Spleen (tissue), 11 donors: ENCODE measurements around the gene BARHL1. TPM values are rescaled to one million over a fixed set of nuclear protein-coding genes. Genes with fewer than 3 reads are reported as not detected.

Experiments used
- DNase-seq: peaks from one replicate; pipeline ENCODE4 v3.0.0-alpha.2; 2020
- H3K27ac ChIP-seq, 8 donors: fragments of 200-600 bp; sonication (generic) in 7 of 8; 1 replicate in 4 of 8; 2 replicates in 4 of 8; pipeline versions ENCODE4 v1.5.0 to v1.8.0; 2016 to 2021; ENCODE audit warnings: inconsistent platforms in 4 of 8, mild to moderate bottlenecking in 4 of 8, moderate library complexity in 1 of 8
- H3K27me3 ChIP-seq, 7 donors: fragments of 200-600 bp; sonication (generic) in 6 of 7; replicated peaks in 1 of 7; 1 replicate in 4 of 7; 2 replicates in 3 of 7; pipeline versions ENCODE4 v1.5.0 to v1.8.0; 2016 to 2021; ENCODE audit warnings: inconsistent platforms in 3 of 7, mild to moderate bottlenecking in 1 of 7
- H3K36me3 ChIP-seq, 6 donors: fragments of 200-600 bp; sonication (generic) in 5 of 6; 1 replicate in 4 of 6; 2 replicates in 2 of 6; pipeline versions ENCODE4 v1.5.0 to v1.8.0; 2016 to 2021; ENCODE audit warnings: inconsistent platforms in 2 of 6
- H3K4me1 ChIP-seq, 6 donors: fragments of 200-600 bp; sonication (generic) in 5 of 6; 1 replicate in 3 of 6; 2 replicates in 3 of 6; pipeline versions ENCODE4 v1.5.0 to v1.8.0; 2016 to 2021; ENCODE audit warnings: inconsistent platforms in 3 of 6
- H3K4me3 ChIP-seq, 8 donors: fragments of 200-600 bp; sonication (generic) in 7 of 8; 1 replicate in 4 of 8; 2 replicates in 4 of 8; pipeline versions ENCODE4 v1.5.0 to v1.8.0; 2016 to 2021; ENCODE audit warnings: inconsistent platforms in 4 of 8, mild to moderate bottlenecking in 4 of 8, moderate library complexity in 2 of 8
- H3K9me3 ChIP-seq, 8 donors: fragments of 200-600 bp; sonication (generic) in 7 of 8; 1 replicate in 4 of 8; 2 replicates in 4 of 8; pipeline versions ENCODE4 v1.5.0 to v1.8.0; 2016 to 2021; ENCODE audit warnings: inconsistent platforms in 4 of 8
- POLR2A ChIP-seq, 3 donors: fragments of 450-650 bp; IDR thresholded peaks; one replicate each; pipeline ENCODE4 v1.5.1; 2017; ENCODE audit warnings: antibody characterized with exemption in 3 of 3, mild to moderate bottlenecking in 1 of 3
- POLR2AphosphoS5 ChIP-seq, 3 donors: sonication (generic); formaldehyde crosslinking; IDR thresholded peaks; one replicate each; pipeline ENCODE4 v1.5.1; 2017; ENCODE audit warnings: antibody characterized with exemption in 3 of 3
- WGBS, 5 donors: extraction: QIAGEN DNeasy Blood & Tissue Kit in 3 of 5; methylation state at CpG; one replicate each; pipeline versions ENCODE4 v1.1.5 to v1.1.7; 2013 to 2018; 5-methylcytosine and 5-hydroxymethylcytosine counted together
- intact Hi-C: fragments of 100-400 bp; cut with DNase I; formaldehyde crosslinking; loops from one replicate; pipeline ENCODE4 v1.15.0; 2023; ENCODE audit warnings: low total_unique reads
- polyA plus RNA-seq, 3 donors: library from polyadenylated mRNA; stranded (reverse); fragments of 200-250 nt; gene quantifications; one replicate each; pipeline ENCODE4 v1.2.1, GENCODE V29; 2013
- total RNA-seq, 7 donors: library from RNA; depleted of rRNA in 3 of 7; stranded (reverse); fragments of >200 nt in 3 of 7; fragmentation: NEBNext Ultra II Directional in 4 of 7; extraction: Animal tissue kit (Norgen Biotek cat#: 25700) in 4 of 7; gene quantifications; one replicate each; pipeline versions ENCODE4 v1.1.0 to v1.2.1, GENCODE V29; 2016 to 2021
- TF ChIP-seq, protein P1 (sequence below), 11 experiments: fragments of 200-600 bp in 7 of 11; fragments of 450-650 bp in 4 of 11; sonication (generic) in 4 of 11; IDR thresholded peaks in 8 of 11; conservative IDR thresholded peaks in 3 of 11; 1 replicate in 7 of 11; 2 replicates in 4 of 11; pipeline versions ENCODE4 v1.4.0 to v1.8.0; 2016 to 2021; ENCODE audit warnings: antibody characterized with exemption in 11 of 11, inconsistent platforms in 4 of 11, mild to moderate bottlenecking in 1 of 11
- donor health status: healthy with polysubstance abuse.
- donor health status: DM: no; HTN: no; CAD: no; lungs with moderate emphysema.
- donor health status: DM: no; HTN: no; CAD: no.
- donor health status: Bipolar disorder and iron deficiency.
- donor health status: healthy.
- donor health status: DM: no; HTN: no; CAD: no.
- donor health status: DM: yes; HTN: yes; CAD: no.

The BARHL1 gene
- total and polyA plus RNA-seq, 10 donors: not detected

- 78 to 89% (median 87%) methylated on average over 3 of the region's 3 CpGs for WGBS, 5 donors
- no peaks in the 10 kb centered on the region for H3K9me3 ChIP-seq
- peaks cover 0 to 100% (median 57%) of the 10 kb centered on the region in 6 donors for H3K36me3 ChIP-seq
- no peak overlapping the region for H3K27ac ChIP-seq
- TF ChIP-seq POLR2AphosphoS5 (IDR thresholded peaks at IDR 0.05) (no peak), POLR2A (IDR thresholded peaks at IDR 0.05) (no peak)
- TF ChIP-seq, protein P1, sequence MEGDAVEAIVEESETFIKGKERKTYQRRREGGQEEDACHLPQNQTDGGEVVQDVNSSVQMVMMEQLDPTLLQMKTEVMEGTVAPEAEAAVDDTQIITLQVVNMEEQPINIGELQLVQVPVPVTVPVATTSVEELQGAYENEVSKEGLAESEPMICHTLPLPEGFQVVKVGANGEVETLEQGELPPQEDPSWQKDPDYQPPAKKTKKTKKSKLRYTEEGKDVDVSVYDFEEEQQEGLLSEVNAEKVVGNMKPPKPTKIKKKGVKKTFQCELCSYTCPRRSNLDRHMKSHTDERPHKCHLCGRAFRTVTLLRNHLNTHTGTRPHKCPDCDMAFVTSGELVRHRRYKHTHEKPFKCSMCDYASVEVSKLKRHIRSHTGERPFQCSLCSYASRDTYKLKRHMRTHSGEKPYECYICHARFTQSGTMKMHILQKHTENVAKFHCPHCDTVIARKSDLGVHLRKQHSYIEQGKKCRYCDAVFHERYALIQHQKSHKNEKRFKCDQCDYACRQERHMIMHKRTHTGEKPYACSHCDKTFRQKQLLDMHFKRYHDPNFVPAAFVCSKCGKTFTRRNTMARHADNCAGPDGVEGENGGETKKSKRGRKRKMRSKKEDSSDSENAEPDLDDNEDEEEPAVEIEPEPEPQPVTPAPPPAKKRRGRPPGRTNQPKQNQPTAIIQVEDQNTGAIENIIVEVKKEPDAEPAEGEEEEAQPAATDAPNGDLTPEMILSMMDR (IDR thresholded peaks at IDR 0.05 in 8 of 11, conservative IDR thresholded peaks at IDR 0.05 in 3 of 11): no peak
- H3K4me3 ChIP-seq: no peak overlapping the region
- H3K4me1 ChIP-seq: no peaks in the 10 kb centered on the region
- no peak for DNase-seq
- intact Hi-C loops: no loop called here
- no peaks in the 10 kb centered on the region for H3K27me3 ChIP-seq
These were observed 19.8 kb downstream of the BARHL1 start for GRCh38 chr9:132602207-132602606.

DNA sequence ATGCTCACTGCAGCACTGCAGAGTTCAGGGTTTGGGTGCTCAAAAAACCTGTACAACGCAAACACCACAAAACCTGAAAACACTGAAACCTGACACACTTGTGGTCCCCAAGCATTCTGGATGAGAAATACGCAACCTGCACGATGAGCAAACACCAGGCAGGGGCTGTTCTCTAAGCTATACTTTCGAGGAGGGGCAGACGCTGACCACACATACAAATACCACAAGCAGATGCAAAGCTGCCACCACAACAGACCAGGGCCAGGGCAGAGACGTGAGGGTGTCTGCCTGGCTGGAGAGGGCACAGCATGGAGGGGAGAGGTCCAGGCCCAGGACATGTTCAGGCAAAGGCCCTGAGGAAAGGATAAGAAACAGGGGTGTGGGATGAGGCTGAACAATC is 23.0 kb downstream of the BARHL1 start:
- TF ChIP-seq POLR2AphosphoS5 (IDR thresholded peaks at IDR 0.05): no peak
- TF ChIP-seq, protein P1 (IDR thresholded peaks at IDR 0.05 in 8 of 11, conservative IDR thresholded peaks at IDR 0.05 in 3 of 11): no peak
- no peak for TF ChIP-seq POLR2A (IDR thresholded peaks at IDR 0.05)
- Histone ChIP-seq H3K27ac (no peak overlapping the region), H3K27me3 (no peaks in the 10 kb centered on the region), H3K4me1 (no peaks in the 10 kb centered on the region), H3K36me3 (peaks cover 0 to 100% (median 73%) of the 10 kb centered on the region in 6 donors), H3K9me3 (no peaks in the 10 kb centered on the region), H3K4me3 (no peak overlapping the region)
- 90 to 96% (median 94%) methylated on average over 6 of the region's 6 CpGs for WGBS, 5 donors
- DNase-seq: no peak
- intact Hi-C loops: no loop called here

- no peak overlapping the region for H3K27ac ChIP-seq
- TF ChIP-seq POLR2AphosphoS5 (IDR thresholded peaks at IDR 0.05) (no peak), POLR2A (IDR thresholded peaks at IDR 0.05) (no peak)
- TF ChIP-seq, protein P1 (IDR thresholded peaks at IDR 0.05 in 8 of 11, conservative IDR thresholded peaks at IDR 0.05 in 3 of 11): no peak
- no peak for DNase-seq
- intact Hi-C loops: no loop called here
- no peaks in the 10 kb centered on the region for H3K9me3 ChIP-seq
- no peaks in the 10 kb centered on the region for H3K4me1 ChIP-seq
- no peak overlapping the region for H3K4me3 ChIP-seq
- WGBS, 5 donors: 84 to 94% (median 91%) methylated on average over 6 of the region's 6 CpGs
- H3K27me3 ChIP-seq: no peaks in the 10 kb centered on the region
- H3K36me3 ChIP-seq: peaks cover 2 to 100% (median 74%) of the 10 kb centered on the region in 6 donors
These were observed 23.7 kb downstream of the BARHL1 start for GRCh38 chr9:132606066-132606465.

DNA sequence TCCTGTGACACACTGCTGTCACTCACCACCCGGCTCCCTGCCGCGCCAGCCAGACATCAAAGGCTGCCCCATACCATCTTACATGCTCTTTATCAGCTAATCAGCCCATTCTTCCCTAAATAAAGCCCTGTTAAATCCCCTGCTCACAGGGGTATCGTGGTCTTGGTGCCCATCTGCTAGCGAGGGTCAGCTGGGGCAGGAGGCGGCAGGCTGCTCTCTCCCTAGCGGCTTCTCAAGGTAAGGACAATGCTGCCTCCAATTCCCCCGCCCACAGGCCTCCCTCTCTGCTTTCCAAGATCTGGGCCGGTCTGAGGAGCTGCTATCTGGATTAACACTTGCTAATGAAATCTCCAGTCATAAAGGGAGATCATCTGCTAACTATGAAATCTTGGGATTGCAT is 26.8 kb downstream of the BARHL1 start:
- intact Hi-C loops: no loop called here
- H3K27ac ChIP-seq: no peak overlapping the region
- WGBS, 5 donors: 94 to 98% (median 96%) methylated on average over 9 of the region's 9 CpGs
- no peaks in the 10 kb centered on the region for H3K9me3 ChIP-seq
- H3K4me1 ChIP-seq: no peaks in the 10 kb centered on the region
- H3K4me3 ChIP-seq: no peak overlapping the region
- TF ChIP-seq, protein P1 (IDR thresholded peaks at IDR 0.05 in 8 of 11, conservative IDR thresholded peaks at IDR 0.05 in 3 of 11): no peak
- TF ChIP-seq POLR2AphosphoS5 (IDR thresholded peaks at IDR 0.05): no peak
- no peak for TF ChIP-seq POLR2A (IDR thresholded peaks at IDR 0.05)
- no peaks in the 10 kb centered on the region for H3K27me3 ChIP-seq
- H3K36me3 ChIP-seq: peaks cover 3 to 100% (median 73%) of the 10 kb centered on the region in 6 donors
- no peak for DNase-seq
